ENCODE data around the gene HEMGN.
"Not testable (repeated sequence)": the region's sequence is repeated elsewhere in the genome, so short reads cannot be mapped to it uniquely, and the experiment has no call there.

The HEMGN gene

DNA sequence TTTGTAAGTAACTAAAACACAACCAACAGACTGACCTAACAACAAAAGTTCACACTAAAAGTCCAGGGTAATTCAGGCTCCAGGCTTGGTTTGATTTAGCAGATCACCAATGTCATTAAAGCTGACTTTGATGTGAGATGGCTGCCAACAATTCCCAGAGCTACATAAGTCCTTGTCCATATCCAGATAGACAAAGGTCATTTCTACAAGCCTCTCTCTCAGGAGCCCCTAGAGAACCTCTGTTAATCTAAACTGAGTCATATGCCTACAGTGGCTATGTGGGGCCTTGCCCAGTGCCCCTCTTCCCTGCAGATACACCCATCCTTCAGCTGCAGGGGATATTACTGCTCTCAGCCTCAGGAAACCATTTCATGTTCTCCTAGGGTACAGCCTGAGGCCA lies 26.9 kb upstream of the HEMGN start:
- no peak for DNase-seq (ENCODE audit: low read depth in 2 of 2, low spot score in 1 of 2)

DNA sequence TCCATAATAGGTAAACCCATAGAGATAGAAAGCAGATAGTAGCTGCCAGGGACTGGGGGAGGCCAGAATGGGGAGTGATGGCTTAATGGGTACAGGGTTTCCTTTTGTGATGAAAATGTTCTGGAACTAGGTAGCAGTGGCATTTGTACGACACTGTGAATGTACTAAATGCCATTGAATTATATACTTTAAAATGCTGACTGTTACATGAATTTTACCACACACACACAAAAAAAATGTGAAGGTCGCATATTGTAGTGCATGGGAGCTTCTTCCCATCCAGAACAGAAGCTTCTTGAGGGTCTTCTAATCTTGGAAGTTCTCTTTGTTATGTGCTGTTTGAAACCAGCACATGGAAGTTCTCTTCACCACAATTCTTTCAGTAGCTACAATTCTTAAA lies 25.3 kb upstream of the HEMGN start:
- DNase-seq (ENCODE audit: low read depth in 2 of 2, low spot score in 1 of 2) = no peak

DNA sequence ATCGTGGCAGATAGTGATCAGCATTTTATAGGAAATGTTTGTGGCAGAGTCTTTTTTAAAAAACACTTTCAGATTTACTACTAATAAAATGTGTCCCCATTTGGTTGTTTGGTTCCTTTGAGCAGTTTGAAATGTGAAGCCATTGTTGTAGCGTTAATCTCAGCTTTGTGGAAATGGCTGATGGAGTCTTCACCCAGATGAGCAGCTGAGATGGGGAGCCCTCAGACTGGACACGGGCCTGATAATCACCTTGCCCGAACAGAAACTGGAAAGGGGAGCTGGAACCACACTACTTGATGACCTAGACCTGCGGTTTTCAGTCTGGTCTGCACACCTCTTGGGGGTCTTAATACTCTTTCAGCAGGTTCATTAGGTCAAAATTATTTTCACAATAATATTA lies 24.6 kb upstream of the HEMGN start:
- DNase-seq (ENCODE audit: low read depth in 2 of 2, low spot score in 1 of 2) = no peak

DNA sequence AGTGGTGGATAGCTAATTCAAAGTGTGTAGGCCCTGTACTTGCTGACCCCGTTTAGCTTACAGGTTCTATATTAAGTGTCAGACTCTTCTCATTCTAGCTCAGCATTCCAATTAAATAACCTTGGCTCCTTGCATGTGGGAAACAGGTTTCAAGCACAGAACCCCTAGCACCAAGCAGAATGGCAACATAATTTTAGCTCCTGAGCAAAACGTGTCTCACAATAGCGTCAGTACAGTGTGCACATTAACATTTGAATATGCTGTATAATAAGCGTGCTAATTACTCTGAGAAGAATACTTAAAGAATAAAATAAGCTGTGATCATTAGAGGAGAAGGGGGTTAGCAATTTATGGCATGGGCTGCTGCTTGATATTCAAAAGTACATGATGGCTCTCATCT lies 24.2 kb upstream of the HEMGN start:
- no peak for DNase-seq (ENCODE audit: low read depth in 2 of 2, low spot score in 1 of 2)

DNA sequence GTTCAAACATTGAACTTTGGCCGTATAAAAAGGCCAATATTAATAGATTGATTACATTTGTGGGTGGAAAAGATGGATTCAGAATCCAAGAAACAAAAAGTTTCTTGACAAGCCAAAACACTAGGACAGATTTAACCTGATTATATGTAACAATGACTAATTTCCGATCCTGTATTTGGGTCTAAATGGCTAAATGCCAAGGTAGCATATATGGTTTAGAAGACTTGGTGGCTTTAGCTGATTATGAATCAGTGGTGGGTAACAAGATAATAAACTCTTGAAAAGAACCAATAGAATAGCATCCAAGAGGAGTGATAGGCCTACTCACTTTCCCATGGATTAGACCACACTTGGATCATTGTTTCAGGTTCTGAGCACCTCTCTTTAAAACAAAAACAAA lies 23.4 kb upstream of the HEMGN start:
- no peak for DNase-seq (ENCODE audit: low read depth in 2 of 2, low spot score in 1 of 2)

DNA sequence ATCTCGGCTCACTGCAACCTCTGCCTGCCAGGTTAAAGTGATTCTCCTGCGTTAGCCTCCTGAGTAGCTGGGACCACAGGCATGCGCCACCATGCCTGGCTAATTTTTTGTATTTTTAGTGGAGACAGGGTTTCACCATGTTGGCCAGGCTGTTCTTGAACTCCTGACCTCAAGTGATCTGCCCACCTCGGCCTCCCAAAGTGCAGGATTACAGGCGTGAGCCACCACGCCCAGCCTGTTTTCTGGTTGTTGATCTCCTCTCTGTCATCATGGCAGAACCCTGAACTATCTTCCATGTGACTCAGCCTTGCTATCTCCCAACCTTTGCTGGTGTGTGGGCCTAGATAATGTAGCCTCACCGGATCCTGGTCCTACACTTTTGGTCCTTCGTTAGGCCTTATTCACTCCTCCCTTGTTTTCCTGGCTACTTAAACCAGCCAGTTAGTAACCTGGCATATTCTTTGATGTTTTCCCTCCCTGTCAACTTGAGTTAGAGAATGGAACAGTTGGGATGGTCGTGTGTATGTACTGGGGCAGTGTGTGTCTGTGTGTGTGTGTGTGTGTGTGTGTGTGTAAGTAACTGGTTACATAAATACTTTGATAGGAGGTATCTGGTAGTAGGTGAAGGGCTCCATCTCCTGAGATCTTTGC lies 22.8 kb upstream of the HEMGN start:
- not testable (repeated sequence) for DNase-seq (ENCODE audit: low read depth in 2 of 2, low spot score in 1 of 2)

DNA sequence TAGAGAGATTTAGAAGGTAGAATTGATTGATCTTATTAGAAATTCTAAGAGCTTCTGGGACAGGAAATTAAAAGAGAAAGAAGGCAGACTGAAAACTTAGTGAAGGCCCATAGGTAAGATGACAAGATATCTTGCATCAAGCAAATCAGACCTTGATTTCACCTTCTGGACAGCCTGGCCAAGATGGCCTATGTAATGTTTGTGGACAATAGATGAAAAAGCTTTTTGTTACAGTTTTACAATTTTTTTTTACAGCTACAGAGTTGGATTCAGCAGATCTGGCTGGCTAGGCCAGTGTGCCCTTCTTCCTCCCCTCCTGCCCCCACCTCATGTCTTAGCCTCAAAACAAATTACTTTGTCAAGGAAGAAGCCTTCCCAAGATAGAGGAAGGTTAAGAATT lies 21.6 kb upstream of the HEMGN start:
- DNase-seq (ENCODE audit: low read depth in 2 of 2, low spot score in 1 of 2) = no peak

DNA sequence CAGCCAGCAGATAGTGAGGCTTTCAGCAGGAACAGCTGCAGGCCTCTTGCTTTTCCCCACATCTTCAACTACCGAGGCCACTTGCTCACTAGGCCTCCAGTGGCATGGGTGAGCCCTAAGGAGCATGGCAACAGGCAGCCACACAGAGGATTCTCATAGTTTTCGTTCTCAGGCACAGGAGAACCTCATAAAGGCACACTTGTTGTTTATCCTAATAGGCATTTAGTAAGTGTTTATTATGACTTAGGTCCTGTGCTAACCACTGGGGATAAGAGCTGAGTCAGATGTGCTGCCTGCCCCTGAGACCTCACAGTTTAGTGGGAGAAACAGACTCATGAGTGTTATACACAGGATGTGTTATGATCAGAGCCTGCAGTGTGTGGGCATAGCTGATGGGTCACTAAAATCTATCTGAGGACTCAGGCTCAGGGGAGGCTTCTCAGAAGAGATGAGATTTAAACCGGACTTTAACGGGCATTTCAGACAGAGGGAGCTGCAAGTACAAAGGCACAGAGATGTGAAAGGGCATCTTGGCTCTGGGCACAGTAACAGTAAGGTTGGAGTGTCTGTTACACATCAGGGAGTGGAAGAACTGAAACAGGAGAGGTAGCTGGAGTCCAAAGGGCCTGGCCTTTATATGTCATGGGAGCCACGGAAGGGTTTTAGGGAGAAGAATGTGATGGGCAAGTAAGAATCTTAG lies 21.0 kb upstream of the HEMGN start:
- no peak for DNase-seq (ENCODE audit: low read depth in 2 of 2, low spot score in 1 of 2)

DNA sequence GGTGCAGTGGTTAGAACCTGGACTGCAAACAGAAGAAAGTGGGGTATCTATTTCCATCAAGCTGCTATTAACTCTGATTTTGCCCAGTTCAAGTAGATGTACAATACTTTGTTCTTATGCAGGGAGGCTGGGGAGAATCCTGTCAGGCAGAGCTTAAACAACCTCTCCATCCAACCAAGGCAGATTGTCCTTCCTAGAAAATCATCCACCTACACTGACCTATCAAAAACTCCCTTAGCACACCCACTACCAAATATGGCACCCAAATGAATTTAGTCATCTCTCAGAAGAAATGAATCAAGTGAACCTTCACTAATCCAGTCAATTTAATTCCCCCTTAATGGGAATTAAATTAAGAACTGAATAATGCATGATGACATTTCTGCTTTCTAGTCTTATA lies 18.4 kb upstream of the HEMGN start:
- no peak for DNase-seq (ENCODE audit: low read depth in 2 of 2, low spot score in 1 of 2)

DNA sequence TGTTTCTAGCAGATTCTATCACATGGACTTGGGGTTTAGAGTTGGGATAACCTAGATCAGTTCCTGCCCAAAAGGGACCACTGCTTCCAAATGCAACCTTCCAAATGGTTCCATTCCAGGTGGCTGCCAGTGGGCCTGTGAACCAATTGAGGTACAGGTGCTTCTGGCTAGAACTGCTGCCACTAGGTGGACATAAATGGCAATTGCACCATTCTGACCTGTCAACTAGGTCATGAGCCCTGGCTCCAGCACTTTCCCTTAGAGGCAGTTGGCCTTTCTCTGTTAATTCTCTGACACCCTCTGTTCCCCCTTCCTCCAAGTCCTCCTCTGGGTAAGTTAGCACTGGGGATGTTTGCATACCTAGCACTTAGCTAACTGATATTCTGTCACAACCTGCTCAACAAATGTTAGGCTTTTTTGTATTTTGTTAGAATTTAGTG lies 16.6 kb upstream of the HEMGN start:
- DNase-seq (ENCODE audit: low read depth in 2 of 2, low spot score in 1 of 2) = peak in 1 of 2 donors; percentile 14

DNA sequence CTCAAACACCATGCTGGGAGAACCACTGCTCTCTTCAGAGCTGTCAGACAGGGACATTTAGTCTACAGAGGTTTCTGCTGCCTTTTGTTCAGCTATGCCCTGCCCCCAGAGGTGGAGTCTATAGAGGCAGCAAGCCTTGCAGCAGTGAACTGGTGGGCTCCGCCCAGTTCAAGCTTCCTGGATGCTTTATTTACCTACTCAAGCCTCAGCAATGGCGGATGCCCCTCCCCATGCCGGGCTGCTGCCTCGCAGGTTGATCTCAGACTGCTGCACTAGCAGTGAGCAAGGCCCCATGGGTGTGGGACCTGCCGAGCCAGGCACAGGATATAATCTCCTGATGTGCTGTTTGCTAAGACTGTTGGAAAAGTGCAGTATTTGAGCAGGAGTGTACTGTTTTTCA lies 12.9 kb upstream of the HEMGN start:
- not testable (repeated sequence) for DNase-seq (ENCODE audit: low read depth in 2 of 2, low spot score in 1 of 2)

DNA sequence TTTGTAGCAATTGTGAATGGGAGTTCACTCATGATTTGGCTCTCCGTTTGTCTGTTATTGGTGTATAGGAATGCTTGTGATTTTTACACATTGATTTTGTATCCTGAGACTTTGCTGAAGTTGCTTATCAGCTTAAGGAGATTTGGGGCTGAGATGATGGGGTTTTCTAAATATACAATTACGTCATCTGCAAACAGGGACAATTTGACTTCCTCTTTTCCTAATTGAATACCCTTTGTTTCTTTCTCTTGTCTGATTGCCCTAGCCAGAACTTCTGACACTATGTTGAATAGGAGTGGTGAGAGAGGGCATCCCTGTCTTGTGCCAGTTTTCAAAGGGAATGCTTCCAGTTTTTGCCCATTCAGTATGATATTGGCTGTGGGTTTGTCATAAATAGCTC lies 9.1 kb upstream of the HEMGN start:
- DNase-seq (ENCODE audit: low read depth in 2 of 2, low spot score in 1 of 2) = not testable (repeated sequence)

DNA sequence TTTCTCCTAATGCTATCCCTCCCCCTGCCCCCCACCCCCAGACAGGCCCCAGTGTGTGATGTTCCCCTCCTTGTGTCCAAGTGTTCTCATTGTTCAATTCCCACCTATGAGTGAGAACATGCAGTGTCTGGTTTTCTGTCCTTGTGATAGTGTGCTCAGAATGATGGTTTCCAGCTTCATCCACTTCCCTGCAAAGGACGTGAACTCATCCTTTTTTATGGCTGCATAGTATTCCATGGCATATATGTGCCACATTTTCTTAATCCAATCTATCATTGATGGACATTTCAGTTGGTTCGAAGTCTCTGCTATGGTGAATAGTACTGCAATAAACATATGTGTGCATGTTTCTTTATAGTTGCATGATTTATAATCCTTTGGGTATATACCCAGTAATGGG lies 7.5 kb upstream of the HEMGN start:
- DNase-seq (ENCODE audit: low read depth in 2 of 2, low spot score in 1 of 2) = not testable (repeated sequence)

DNA sequence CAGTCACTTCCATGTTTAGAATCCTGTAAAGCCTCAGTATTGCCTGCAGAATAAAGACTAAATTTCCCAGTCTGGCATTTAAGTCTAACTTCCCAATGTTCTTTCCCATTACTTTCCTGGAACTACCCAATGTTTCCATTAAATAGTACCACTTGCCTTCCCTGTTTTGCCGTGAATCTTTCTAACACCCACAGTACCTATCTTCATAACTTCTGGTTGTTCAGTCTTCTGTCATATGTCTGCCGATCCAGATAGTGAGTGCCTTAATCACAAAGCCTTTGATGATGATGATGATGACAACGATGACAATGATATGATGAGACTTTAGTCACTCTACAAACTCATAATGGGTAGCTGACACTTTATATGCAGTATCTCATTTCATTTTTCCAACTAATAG lies 6.6 kb upstream of the HEMGN start:
- no peak for DNase-seq (ENCODE audit: low read depth in 2 of 2, low spot score in 1 of 2)

DNA sequence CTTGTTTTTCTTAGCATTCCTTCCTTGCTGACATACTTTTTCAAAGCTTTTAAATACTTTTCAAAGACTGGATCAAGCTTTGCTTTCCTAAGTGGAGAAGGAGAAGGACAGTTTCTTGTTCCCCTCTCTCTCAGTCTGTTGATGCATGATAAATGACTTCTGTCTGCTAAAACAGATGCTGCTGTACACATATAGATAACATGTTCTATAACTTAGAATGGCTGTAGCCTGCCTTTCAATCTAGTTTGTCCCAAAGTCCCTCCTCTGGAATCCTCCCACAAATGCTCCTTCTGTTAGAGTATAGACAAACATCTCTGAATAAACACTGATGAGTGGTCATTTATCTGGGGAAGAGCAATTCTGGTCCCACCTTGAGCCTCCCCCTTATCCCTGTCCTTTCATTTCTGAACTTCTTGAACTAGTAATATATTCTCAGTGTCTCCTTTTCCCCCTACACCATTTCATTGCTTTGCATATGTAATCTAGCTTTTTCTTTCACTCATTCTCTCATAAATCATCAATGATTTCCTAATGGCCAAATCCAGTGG lies 5.4 kb upstream of the HEMGN start:
- DNase-seq (ENCODE audit: low read depth in 2 of 2, low spot score in 1 of 2) = no peak

DNA sequence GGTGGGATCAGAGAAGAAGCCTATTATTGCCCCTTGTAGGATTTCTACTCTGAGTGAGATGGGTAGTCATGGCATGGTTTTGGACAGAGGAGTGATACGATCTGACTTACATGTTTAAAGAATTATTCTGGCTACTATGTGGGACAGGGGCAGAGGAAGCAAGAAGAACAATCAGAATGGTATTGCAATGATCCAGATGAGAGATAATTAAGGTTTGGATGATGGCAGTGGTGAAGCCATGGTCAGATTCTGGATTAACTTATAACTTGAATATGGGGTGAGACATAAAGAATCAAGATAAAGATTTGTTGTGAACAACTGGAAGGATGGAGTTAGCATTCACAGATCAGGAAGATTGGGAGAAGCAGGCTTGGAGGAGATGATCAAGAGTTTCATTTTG lies 3.4 kb upstream of the HEMGN start:
- DNase-seq (ENCODE audit: low read depth in 2 of 2, low spot score in 1 of 2) = no peak

DNA sequence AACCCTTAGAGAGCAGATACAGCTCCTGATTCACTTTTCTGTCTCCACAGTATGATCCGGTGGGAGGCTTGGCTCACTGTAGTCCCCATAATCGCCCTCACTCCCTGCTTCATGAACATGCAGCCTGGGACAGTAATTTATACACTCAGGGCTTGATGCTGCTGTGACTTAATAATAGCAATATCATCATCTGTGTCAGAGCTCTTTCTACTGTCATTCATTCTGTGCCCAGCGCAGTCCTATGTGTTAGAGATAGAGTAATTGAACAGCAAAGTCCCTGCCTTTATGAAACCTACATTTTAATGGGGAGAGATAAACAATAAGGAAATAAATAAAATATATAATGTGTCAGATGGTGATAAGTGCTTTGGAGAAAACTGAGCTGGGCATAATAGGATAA lies 2.8 kb upstream of the HEMGN start:
- DNase-seq (ENCODE audit: low read depth in 2 of 2, low spot score in 1 of 2) = no peak

DNA sequence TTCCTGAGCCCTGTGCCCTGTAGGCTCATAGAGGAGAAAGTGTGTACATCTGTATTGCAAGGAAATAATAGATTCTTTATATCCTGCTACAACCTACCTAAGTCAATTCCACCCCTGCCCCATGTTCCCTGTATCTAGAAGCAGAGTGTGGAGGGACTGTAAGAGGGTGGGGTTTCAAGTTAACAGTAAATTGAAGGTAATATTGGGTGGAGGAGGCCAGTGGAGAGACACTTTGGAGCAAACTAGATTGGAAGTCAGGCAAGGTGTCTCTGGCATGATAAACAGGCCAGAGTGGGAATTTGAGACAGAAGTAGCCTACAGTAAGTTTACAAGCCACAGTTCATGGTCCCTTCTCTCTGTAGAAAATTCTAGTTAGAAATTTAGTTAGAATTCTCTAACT lies 2.3 kb upstream of the HEMGN start:
- no peak for DNase-seq (ENCODE audit: low read depth in 2 of 2, low spot score in 1 of 2)

DNA sequence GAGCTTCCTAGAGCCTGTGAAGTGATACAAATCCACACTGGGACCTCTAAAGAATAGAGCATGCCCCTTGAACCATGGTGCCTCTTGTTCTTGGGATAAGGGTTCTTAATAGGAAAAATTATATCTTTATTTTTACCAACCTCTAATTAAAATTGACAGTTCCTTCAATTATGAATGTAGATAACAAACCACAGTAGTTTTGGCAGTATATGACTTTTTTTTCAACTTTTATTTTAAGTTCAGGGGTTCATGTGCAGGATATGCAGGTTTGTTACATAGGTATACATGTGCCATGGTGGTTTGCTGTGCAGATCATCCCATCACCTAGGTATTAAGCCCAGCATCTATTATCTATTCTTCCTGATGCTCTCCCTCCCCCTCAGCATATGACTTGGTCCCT lies 974 bp downstream of the HEMGN start:
- no peak for DNase-seq (ENCODE audit: low read depth in 2 of 2, low spot score in 1 of 2)

DNA sequence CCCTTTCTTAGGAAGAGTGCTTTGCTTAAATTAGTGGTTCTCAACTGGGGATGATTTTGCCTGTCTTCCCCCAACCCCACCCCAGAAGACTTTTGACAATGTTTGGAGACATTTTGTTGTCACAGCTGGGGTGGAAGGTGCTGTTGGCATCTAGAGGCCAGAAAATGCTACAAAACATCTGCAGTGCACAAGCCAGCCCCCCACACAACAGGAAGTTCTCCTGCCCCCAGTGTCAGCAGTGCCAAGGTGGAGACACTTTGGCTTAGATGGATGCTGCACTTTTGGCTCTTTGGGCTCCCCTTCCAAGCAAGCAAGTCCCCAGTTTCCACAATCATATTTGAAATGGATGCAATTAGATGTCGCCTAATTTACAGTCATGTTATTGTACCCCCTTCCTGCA lies 2.7 kb downstream of the HEMGN start:
- no peak for DNase-seq (ENCODE audit: low read depth in 2 of 2, low spot score in 1 of 2)

DNA sequence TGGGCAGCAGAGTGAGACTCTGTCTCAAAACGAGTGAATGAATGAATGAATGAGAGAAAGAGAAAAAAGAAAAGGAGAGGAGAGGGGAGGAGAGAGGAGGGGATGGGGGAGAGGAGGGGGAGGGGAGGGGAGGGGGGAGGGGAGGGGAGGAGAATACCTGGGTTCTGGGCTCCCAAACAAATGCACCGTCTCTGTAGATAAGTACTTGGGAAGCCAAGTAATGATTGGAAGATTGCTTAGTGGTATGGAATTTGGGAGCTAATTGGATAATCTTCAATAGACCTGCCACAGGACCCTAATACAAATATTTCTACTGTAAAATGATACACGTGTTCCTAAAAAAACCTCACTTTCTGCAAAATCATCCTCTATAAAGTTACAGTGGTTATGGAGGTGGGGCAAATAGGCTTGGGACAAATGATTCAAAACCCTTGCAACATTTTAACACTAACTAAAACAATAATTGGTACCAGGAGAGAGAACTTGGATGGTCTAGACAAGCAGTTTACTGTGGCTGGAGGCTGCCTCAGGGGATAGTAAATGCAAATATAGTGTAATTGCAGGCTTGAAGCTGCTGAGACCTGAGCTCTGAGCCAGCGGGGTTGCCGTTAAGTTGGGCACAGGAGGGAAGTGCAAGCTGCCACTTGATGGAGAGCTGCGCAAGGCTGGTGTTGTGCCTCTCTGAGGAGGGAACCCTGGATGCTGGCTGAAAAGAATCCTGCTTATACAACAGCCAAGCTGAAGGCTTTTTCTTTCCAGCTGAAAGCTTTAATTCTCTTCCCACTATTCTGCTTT lies 3.5 kb downstream of the HEMGN start:
- DNase-seq (ENCODE audit: low read depth in 2 of 2, low spot score in 1 of 2) = no peak
